ENCODE results near the gene FAR1.

The FAR1 gene

GRCh38 chr11:13667245-13667644 lies 1.2 kb upstream of the FAR1 start:
- DNase-seq (ENCODE audit: extremely low read depth, insufficient read length) = peak; percentile 38
- Histone ChIP-seq H3K4me3 (replicated peaks; ENCODE audit: low read depth, low read length) (peak overlapping the region; percentile 66), H3K27me3 (replicated peaks; ENCODE audit: control insufficient read depth, insufficient read depth, low read length) (no peaks in the 10 kb centered on the region), H3K36me3 (ENCODE audit: control insufficient read depth, insufficient read depth, low read length) (no peaks in the 10 kb centered on the region; the same call in 1 of the 2 replicates)
- TF ChIP-seq CTCF (IDR thresholded peaks at IDR 0.05; ENCODE audit: insufficient read depth, low read length, poor library complexity, severe bottlenecking) = no peak

- TF ChIP-seq CTCF (IDR thresholded peaks at IDR 0.05; ENCODE audit: insufficient read depth, low read length, poor library complexity, severe bottlenecking) = no peak
- H3K4me3 ChIP-seq (replicated peaks; ENCODE audit: low read depth, low read length) = peak overlapping the region; percentile 66
These were observed 720 bp upstream of the FAR1 start for GRCh38 chr11:13667795-13668101.

GRCh38 chr11:13668957-13669521 lies 571 bp downstream of the FAR1 start:
- DNase-seq (ENCODE audit: extremely low read depth, insufficient read length) = peak; percentile 65
- peak overlapping the region; percentile 87 for H3K4me3 ChIP-seq (replicated peaks; ENCODE audit: low read depth, low read length)

More at GRCh38 chr11:13667795-13668101, 720 bp upstream of the FAR1 start:
- DNase-seq (ENCODE audit: extremely low read depth, insufficient read length) = no peak
- Histone ChIP-seq H3K27me3 (replicated peaks; ENCODE audit: control insufficient read depth, insufficient read depth, low read length) (no peaks in the 10 kb centered on the region), H3K36me3 (ENCODE audit: control insufficient read depth, insufficient read depth, low read length) (no peaks in the 10 kb centered on the region; the same call in 1 of the 2 replicates)

GRCh38 chr11:13669544-13670488 lies 1.3 kb downstream of the FAR1 start:
- DNase-seq (ENCODE audit: extremely low read depth, insufficient read length) = peak; percentile 7
- TF ChIP-seq CTCF (IDR thresholded peaks at IDR 0.05; ENCODE audit: insufficient read depth, low read length, poor library complexity, severe bottlenecking) = no peak

More at GRCh38 chr11:13668957-13669521, 571 bp downstream of the FAR1 start:
- H3K27me3 ChIP-seq (replicated peaks; ENCODE audit: control insufficient read depth, insufficient read depth, low read length) = no peaks in the 10 kb centered on the region
- no peaks in the 10 kb centered on the region; the same call in 1 of the 2 replicates for H3K36me3 ChIP-seq (ENCODE audit: control insufficient read depth, insufficient read depth, low read length)
- no peak for TF ChIP-seq CTCF (IDR thresholded peaks at IDR 0.05; ENCODE audit: insufficient read depth, low read length, poor library complexity, severe bottlenecking)

GRCh38 chr11:13672576-13673210 lies 4.2 kb downstream of the FAR1 start:
- Histone ChIP-seq H3K36me3 (ENCODE audit: control insufficient read depth, insufficient read depth, low read length) (no peaks in the 10 kb centered on the region; the same call in 1 of the 2 replicates), H3K27me3 (replicated peaks; ENCODE audit: control insufficient read depth, insufficient read depth, low read length) (no peaks in the 10 kb centered on the region), H3K4me3 (replicated peaks; ENCODE audit: low read depth, low read length) (no peak overlapping the region)
- peak; percentile 9 for DNase-seq (ENCODE audit: extremely low read depth, insufficient read length)
- TF ChIP-seq CTCF (IDR thresholded peaks at IDR 0.05; ENCODE audit: insufficient read depth, low read length, poor library complexity, severe bottlenecking) = no peak

More at GRCh38 chr11:13669544-13670488, 1.3 kb downstream of the FAR1 start:
- no peaks in the 10 kb centered on the region; the same call in 1 of the 2 replicates for H3K36me3 ChIP-seq (ENCODE audit: control insufficient read depth, insufficient read depth, low read length)
- peak overlapping the region; percentile 87 for H3K4me3 ChIP-seq (replicated peaks; ENCODE audit: low read depth, low read length)
- H3K27me3 ChIP-seq (replicated peaks; ENCODE audit: control insufficient read depth, insufficient read depth, low read length) = no peaks in the 10 kb centered on the region

Measured in GM06990 (cell line).